Spleen (tissue), 11 donors: ENCODE data around the gene DAPK2. TPM values are rescaled to one million over a fixed set of nuclear protein-coding genes. Genes with fewer than 3 reads are reported as not detected.
"Not testable (repeated sequence)": the region's sequence is repeated elsewhere in the genome, so short reads cannot be mapped to it uniquely, and the experiment has no call there.

Experiments used
- DNase-seq: peaks from one replicate; pipeline ENCODE4 v3.0.0-alpha.2; 2020
- H3K27ac ChIP-seq, 8 donors: fragments of 200-600 bp; sonication (generic) in 7 of 8; 1 replicate in 4 of 8; 2 replicates in 4 of 8; pipeline versions ENCODE4 v1.5.0 to v1.8.0; 2016 to 2021; ENCODE audit warnings: inconsistent platforms in 4 of 8, mild to moderate bottlenecking in 4 of 8, moderate library complexity in 1 of 8
- H3K27me3 ChIP-seq, 7 donors: fragments of 200-600 bp; sonication (generic) in 6 of 7; replicated peaks in 1 of 7; 1 replicate in 4 of 7; 2 replicates in 3 of 7; pipeline versions ENCODE4 v1.5.0 to v1.8.0; 2016 to 2021; ENCODE audit warnings: inconsistent platforms in 3 of 7, mild to moderate bottlenecking in 1 of 7
- H3K36me3 ChIP-seq, 6 donors: fragments of 200-600 bp; sonication (generic) in 5 of 6; 1 replicate in 4 of 6; 2 replicates in 2 of 6; pipeline versions ENCODE4 v1.5.0 to v1.8.0; 2016 to 2021; ENCODE audit warnings: inconsistent platforms in 2 of 6
- H3K4me1 ChIP-seq, 6 donors: fragments of 200-600 bp; sonication (generic) in 5 of 6; 1 replicate in 3 of 6; 2 replicates in 3 of 6; pipeline versions ENCODE4 v1.5.0 to v1.8.0; 2016 to 2021; ENCODE audit warnings: inconsistent platforms in 3 of 6
- H3K4me3 ChIP-seq, 8 donors: fragments of 200-600 bp; sonication (generic) in 7 of 8; 1 replicate in 4 of 8; 2 replicates in 4 of 8; pipeline versions ENCODE4 v1.5.0 to v1.8.0; 2016 to 2021; ENCODE audit warnings: inconsistent platforms in 4 of 8, mild to moderate bottlenecking in 4 of 8, moderate library complexity in 2 of 8
- H3K9me3 ChIP-seq, 8 donors: fragments of 200-600 bp; sonication (generic) in 7 of 8; 1 replicate in 4 of 8; 2 replicates in 4 of 8; pipeline versions ENCODE4 v1.5.0 to v1.8.0; 2016 to 2021; ENCODE audit warnings: inconsistent platforms in 4 of 8
- CTCF ChIP-seq, 11 experiments: fragments of 200-600 bp in 7 of 11; fragments of 450-650 bp in 4 of 11; sonication (generic) in 4 of 11; IDR thresholded peaks in 8 of 11; conservative IDR thresholded peaks in 3 of 11; 1 replicate in 7 of 11; 2 replicates in 4 of 11; pipeline versions ENCODE4 v1.4.0 to v1.8.0; 2016 to 2021; ENCODE audit warnings: antibody characterized with exemption in 11 of 11, inconsistent platforms in 4 of 11, mild to moderate bottlenecking in 1 of 11
- POLR2A ChIP-seq, 3 donors: fragments of 450-650 bp; IDR thresholded peaks; one replicate each; pipeline ENCODE4 v1.5.1; 2017; ENCODE audit warnings: antibody characterized with exemption in 3 of 3, mild to moderate bottlenecking in 1 of 3
- POLR2AphosphoS5 ChIP-seq, 3 donors: sonication (generic); formaldehyde crosslinking; IDR thresholded peaks; one replicate each; pipeline ENCODE4 v1.5.1; 2017; ENCODE audit warnings: antibody characterized with exemption in 3 of 3
- WGBS, 5 donors: extraction: QIAGEN DNeasy Blood & Tissue Kit in 3 of 5; methylation state at CpG; one replicate each; pipeline versions ENCODE4 v1.1.5 to v1.1.7; 2013 to 2018; 5-methylcytosine and 5-hydroxymethylcytosine counted together
- intact Hi-C: fragments of 100-400 bp; cut with DNase I; formaldehyde crosslinking; loops from one replicate; pipeline ENCODE4 v1.15.0; 2023; ENCODE audit warnings: low total_unique reads
- polyA plus RNA-seq, 3 donors: library from polyadenylated mRNA; stranded (reverse); fragments of 200-250 nt; gene quantifications; one replicate each; pipeline ENCODE4 v1.2.1, GENCODE V29; 2013
- total RNA-seq, 7 donors: library from RNA; depleted of rRNA in 3 of 7; stranded (reverse); fragments of >200 nt in 3 of 7; fragmentation: NEBNext Ultra II Directional in 4 of 7; extraction: Animal tissue kit (Norgen Biotek cat#: 25700) in 4 of 7; gene quantifications; one replicate each; pipeline versions ENCODE4 v1.1.0 to v1.2.1, GENCODE V29; 2016 to 2021
- donor health status: healthy with polysubstance abuse.
- donor health status: DM: no; HTN: no; CAD: no; lungs with moderate emphysema.
- donor health status: DM: no; HTN: no; CAD: no.
- donor health status: Bipolar disorder and iron deficiency.
- donor health status: healthy.
- donor health status: DM: no; HTN: no; CAD: no.
- donor health status: DM: yes; HTN: yes; CAD: no.

Gene DAPK2
- total and polyA plus RNA-seq, 10 donors: 4.9 to 38.3 (median 15.5) TPM

- TF ChIP-seq POLR2AphosphoS5 (IDR thresholded peaks at IDR 0.05): peak in 1 of 3 donors; percentile 28
- no peak for TF ChIP-seq CTCF (IDR thresholded peaks at IDR 0.05 in 8 of 11, conservative IDR thresholded peaks at IDR 0.05 in 3 of 11)
- no peak for TF ChIP-seq POLR2A (IDR thresholded peaks at IDR 0.05)
- Histone ChIP-seq H3K4me3 (peak overlapping the region in 2 of 8 donors; percentile 3 to 31), H3K4me1 (peaks cover 24 to 68% (median 53%) of the 10 kb centered on the region in 6 donors), H3K36me3 (peaks cover 0 to 46% (median 27%) of the 10 kb centered on the region in 6 donors), H3K27me3 (no peaks in the 10 kb centered on the region), H3K9me3 (no peaks in the 10 kb centered on the region), H3K27ac (peak overlapping the region; percentile 53 to 96 (median 90))
- 70 to 81% (median 73%) methylated on average over 12 of the region's 12 CpGs for WGBS, 5 donors
- DNase-seq: no peak
- intact Hi-C loops: no loop called here
Measured at GRCh38 chr15:64089543-64090280, 43.4 kb upstream of the DAPK2 start.

- H3K27ac ChIP-seq: no peak overlapping the region
- no peaks in the 10 kb centered on the region for H3K27me3 ChIP-seq
- peaks cover 0 to 4% (median 0%) of the 10 kb centered on the region in 6 donors for H3K4me1 ChIP-seq
- intact Hi-C loops: no loop called here
- no peak for DNase-seq
- 67 to 83% (median 77%) methylated on average over 3 of the region's 3 CpGs for WGBS, 5 donors
- H3K9me3 ChIP-seq: no peaks in the 10 kb centered on the region
- no peak overlapping the region for H3K4me3 ChIP-seq
- H3K36me3 ChIP-seq: peaks cover 0 to 97% (median 50%) of the 10 kb centered on the region in 6 donors
- TF ChIP-seq POLR2A (IDR thresholded peaks at IDR 0.05) (no peak), POLR2AphosphoS5 (IDR thresholded peaks at IDR 0.05) (no peak), CTCF (IDR thresholded peaks at IDR 0.05 in 8 of 11, conservative IDR thresholded peaks at IDR 0.05 in 3 of 11) (no peak)
Measured at GRCh38 chr15:64082757-64083156, 36.5 kb upstream of the DAPK2 start.

- Histone ChIP-seq H3K4me1 (peaks cover 0 to 51% (median 15%) of the 10 kb centered on the region in 6 donors), H3K27ac (peak overlapping the region in 7 of 8 donors; percentile 48 to 77 (median 58)), H3K36me3 (peaks cover 0 to 67% (median 22%) of the 10 kb centered on the region in 6 donors)
Measured at GRCh38 chr15:64073496-64073895, 27.2 kb upstream of the DAPK2 start.

GRCh38 chr15:64072812-64073211, 26.5 kb upstream of the DAPK2 start:
- Histone ChIP-seq H3K4me1 (peaks cover under 1 to 58% (median 18%) of the 10 kb centered on the region in 6 donors), H3K9me3 (no peaks in the 10 kb centered on the region), H3K4me3 (no peak overlapping the region), H3K27me3 (no peaks in the 10 kb centered on the region), H3K36me3 (peaks cover 0 to 66% (median 22%) of the 10 kb centered on the region in 6 donors), H3K27ac (peak overlapping the region in 7 of 8 donors; percentile 48 to 77 (median 58))
- DNase-seq: no peak
- intact Hi-C loops: no loop called here
- WGBS, 5 donors: 74 to 81% (median 77%) methylated on average over 2 of the region's 2 CpGs
- no peak for TF ChIP-seq CTCF (IDR thresholded peaks at IDR 0.05 in 8 of 11, conservative IDR thresholded peaks at IDR 0.05 in 3 of 11)
- TF ChIP-seq POLR2AphosphoS5 (IDR thresholded peaks at IDR 0.05): peak in 1 of 3 donors; percentile 29
- no peak for TF ChIP-seq POLR2A (IDR thresholded peaks at IDR 0.05)

More at GRCh38 chr15:64073496-64073895, 27.2 kb upstream of the DAPK2 start:
- WGBS, 5 donors: 94 to 98% (median 97%) methylated on average over 2 of the region's 2 CpGs
- H3K4me3 ChIP-seq, H3K9me3 ChIP-seq, DNase-seq, intact Hi-C loops, H3K27me3 ChIP-seq: not testable (repeated sequence)
